Measurements from ENCODE around the gene DNAJC30.

- TF ChIP-seq, protein P1, sequence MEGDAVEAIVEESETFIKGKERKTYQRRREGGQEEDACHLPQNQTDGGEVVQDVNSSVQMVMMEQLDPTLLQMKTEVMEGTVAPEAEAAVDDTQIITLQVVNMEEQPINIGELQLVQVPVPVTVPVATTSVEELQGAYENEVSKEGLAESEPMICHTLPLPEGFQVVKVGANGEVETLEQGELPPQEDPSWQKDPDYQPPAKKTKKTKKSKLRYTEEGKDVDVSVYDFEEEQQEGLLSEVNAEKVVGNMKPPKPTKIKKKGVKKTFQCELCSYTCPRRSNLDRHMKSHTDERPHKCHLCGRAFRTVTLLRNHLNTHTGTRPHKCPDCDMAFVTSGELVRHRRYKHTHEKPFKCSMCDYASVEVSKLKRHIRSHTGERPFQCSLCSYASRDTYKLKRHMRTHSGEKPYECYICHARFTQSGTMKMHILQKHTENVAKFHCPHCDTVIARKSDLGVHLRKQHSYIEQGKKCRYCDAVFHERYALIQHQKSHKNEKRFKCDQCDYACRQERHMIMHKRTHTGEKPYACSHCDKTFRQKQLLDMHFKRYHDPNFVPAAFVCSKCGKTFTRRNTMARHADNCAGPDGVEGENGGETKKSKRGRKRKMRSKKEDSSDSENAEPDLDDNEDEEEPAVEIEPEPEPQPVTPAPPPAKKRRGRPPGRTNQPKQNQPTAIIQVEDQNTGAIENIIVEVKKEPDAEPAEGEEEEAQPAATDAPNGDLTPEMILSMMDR (conservative IDR thresholded peaks at IDR 0.05; ENCODE audit: low read depth, low read length) = no peak
- TF ChIP-seq EZH2 (IDR thresholded peaks at IDR 0.05; ENCODE audit: low read length, unreplicated experiment) (no peak), EZH2phosphoT487 (IDR thresholded peaks at IDR 0.05; ENCODE audit: borderline replicate concordance, low read length) (no peak)
These were observed 11.3 kb downstream of the DNAJC30 start for GRCh38 chr7:73671857-73672445.

Measured in PC-3 (cell line).